Stimulated activated naive CD8-positive, alpha-beta T cell treated with anti-CD3 and anti-CD28 coated beads, Interleukin-15, amount 100 ng/mL, for 72 hours (primary cell): ENCODE data around the gene NAMPT.

Experiments
- ATAC-seq: fragments of 150-1000 bp; cut with Tn5 transposase; 2 replicates; pipeline ENCODE4 v1.10.0; 2021; ENCODE audit warnings: mild to moderate bottlenecking, moderate library complexity
- DNase-seq, 2 donors: peaks; one replicate each; pipeline ENCODE4 v3.0.0; 2021 to 2022
- H3K27ac Mint-ChIP-seq, 2 donors: one replicate each; pipeline ENCODE4 v1.8.0; 2022; ENCODE audit warnings: mild to moderate bottlenecking in 2 of 2, mixed read lengths in 2 of 2, moderate library complexity in 2 of 2
- H3K27me3 Mint-ChIP-seq: one replicate; pipeline ENCODE4 v1.8.0; 2022; ENCODE audit warnings: mixed read lengths
- H3K4me1 Mint-ChIP-seq: one replicate; pipeline ENCODE4 v1.8.0; 2022; ENCODE audit warnings: mild to moderate bottlenecking, mixed read lengths
- H3K4me3 Mint-ChIP-seq, 2 donors: one replicate each; pipeline ENCODE4 v1.8.0; 2022; ENCODE audit warnings: mild to moderate bottlenecking in 2 of 2, mixed read lengths in 2 of 2, moderate library complexity in 1 of 2
- H3K9me3 Mint-ChIP-seq, 2 donors: one replicate each; pipeline ENCODE4 v1.8.0; 2022; ENCODE audit warnings: mixed read lengths in 2 of 2

The NAMPT gene

DNA sequence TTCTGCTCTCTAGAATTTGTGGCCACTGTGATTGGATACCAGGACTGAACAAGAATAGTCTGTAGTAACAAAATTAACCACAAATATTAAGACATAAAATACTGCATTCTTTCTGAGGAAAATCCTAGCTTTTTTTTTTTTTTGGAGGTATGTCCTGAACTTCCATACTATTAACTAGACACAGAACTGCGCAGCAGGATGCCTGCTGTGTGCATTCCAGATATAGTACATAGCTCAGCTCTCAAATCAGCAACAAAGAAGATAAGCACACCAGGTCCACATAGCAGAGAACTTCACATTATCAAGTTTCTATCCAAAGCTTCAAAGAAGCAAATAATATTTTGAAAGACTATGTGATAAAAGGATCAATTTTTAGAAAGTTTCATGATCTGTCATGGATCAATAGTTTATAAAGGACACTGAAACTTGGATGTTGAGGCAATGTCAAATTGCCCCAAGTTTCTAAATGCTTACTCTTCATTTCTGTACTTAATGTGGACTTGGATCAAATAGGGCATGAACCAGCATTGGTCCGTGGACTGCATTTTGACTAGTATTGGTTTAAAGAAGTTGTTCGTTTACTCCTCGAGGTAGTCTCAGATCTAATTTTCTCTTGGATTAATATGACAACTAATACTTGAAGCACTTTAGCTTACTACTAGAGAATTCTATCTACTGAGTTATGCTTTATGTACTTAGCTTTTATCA, 15.4 kb downstream of the NAMPT start:
- ATAC-seq, result no peak
- DNase-seq, result no peak
- H3K27me3 Mint-ChIP-seq, result no peaks in the 10 kb centered on the region
- H3K4me3 Mint-ChIP-seq, result no peak overlapping the region
- peaks cover 27% of the 10 kb centered on the region for H3K4me1 Mint-ChIP-seq
- H3K27ac Mint-ChIP-seq, result no peak overlapping the region
- no peaks in the 10 kb centered on the region for H3K9me3 Mint-ChIP-seq

DNA sequence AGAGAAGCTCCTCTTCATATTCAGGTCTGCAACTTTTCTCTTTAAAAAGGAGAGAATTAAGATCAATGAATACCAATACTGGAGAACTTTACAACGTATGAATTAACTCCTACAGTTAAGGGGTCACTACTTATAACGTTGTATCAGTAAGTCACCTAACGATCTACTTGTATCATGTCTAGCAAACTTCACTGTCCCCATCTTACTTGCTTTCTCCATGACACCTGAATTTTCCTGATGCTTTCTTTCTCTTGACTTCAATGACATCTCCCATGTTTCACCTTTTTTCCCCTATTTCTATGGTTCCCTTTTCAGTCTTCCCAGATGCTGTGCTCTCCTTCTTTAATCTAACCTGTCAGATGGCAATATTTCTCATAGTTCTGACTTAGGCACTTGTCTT, 19.6 kb downstream of the NAMPT start:
- ATAC-seq (no peak), DNase-seq (no peak)
- Mint-ChIP-seq H3K27me3 (no peaks in the 10 kb centered on the region), H3K9me3 (no peaks in the 10 kb centered on the region), H3K4me1 (peaks cover 47% of the 10 kb centered on the region), H3K27ac (peak overlapping the region in 1 of 2 donors; percentile 5), H3K4me3 (no peak overlapping the region)

DNA sequence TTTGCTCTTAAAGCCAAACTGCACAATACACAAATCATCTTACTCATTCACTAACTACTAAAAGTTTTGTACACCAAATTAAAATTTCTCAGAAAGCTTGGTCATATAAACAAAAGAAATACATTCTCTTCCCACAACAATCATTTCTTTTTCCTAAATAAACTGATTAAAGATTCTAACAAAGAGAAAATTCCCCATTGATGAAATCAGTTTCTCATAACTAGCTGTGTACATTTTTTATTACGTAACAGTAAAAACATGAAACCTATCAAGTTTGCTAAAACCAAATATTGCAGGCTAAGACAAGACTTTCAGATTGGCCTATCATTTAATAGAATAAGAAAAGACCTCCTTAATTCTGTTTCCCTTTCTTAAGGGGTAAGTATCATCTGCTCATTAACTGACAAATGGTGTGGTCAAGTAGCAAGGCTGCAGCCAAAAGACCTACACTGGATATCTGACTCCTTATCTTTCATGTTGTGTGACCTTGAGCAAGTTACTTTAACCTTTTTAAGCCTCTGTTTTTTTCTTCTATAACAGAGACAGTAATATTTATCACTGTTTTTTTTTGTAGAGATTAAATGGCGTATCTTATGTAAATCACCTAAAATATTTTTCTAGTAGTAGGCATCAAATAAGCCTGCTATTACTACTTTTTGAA, 22.4 kb downstream of the NAMPT start:
- no peak overlapping the region for H3K4me3 Mint-ChIP-seq
- H3K9me3 Mint-ChIP-seq, result no peaks in the 10 kb centered on the region
- H3K4me1 Mint-ChIP-seq, result peaks cover 64% of the 10 kb centered on the region
- H3K27me3 Mint-ChIP-seq, result no peaks in the 10 kb centered on the region
- H3K27ac Mint-ChIP-seq, result peak overlapping the region in 1 of 2 donors; percentile 56
- no peak for ATAC-seq
- no peak for DNase-seq

DNA sequence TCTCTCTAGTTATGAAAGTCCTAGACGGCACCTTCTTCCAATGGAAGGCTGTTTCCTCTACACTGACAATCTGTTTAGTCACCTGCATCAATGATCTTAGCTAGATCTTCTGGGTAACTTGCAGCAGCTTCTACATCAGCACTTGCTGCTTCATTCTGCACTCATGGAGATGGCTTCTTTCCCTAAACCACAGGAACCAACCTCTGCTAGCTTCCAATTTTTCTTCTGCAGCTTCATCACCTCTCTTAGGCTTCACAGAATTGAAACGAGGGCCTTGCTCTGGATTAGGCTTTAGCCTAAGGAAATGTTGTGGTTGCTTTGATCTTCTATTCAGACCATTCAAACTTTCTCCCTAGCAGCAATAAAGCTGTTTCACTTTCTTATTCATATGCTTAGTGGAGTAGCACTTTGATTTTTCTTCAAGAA, 24.6 kb downstream of the NAMPT start:
- H3K4me3 Mint-ChIP-seq, result no peak overlapping the region
- H3K27me3 Mint-ChIP-seq, result no peaks in the 10 kb centered on the region
- H3K4me1 Mint-ChIP-seq, result peaks cover 63% of the 10 kb centered on the region
- ATAC-seq (peak; percentile 53), DNase-seq (no peak)
- peak overlapping the region in 1 of 2 donors; percentile 91 for H3K27ac Mint-ChIP-seq
- H3K9me3 Mint-ChIP-seq, result no peaks in the 10 kb centered on the region

DNA sequence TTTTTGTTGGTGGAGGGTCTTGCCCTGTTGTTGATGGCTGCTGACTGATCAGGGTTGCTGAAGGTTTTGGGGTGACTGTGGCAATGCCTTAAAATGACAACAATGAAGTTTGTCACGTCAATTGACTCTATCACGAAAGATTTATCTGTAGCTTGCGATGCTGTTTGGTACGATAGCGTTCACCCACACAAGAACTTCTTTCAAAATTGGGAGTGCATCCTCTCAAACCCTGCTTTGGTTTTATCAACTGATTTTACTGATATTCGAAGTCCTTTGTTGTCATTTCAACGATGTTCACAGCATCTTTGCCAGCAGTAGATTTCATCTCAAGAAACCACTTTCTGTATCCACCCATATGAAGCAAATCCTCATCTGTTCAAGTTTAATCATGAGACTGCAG, 26.0 kb downstream of the NAMPT start:
- no peak for ATAC-seq
- Mint-ChIP-seq H3K9me3 (peaks cover 0 to 5% of the 10 kb centered on the region in 2 donors), H3K4me3 (no peak overlapping the region), H3K27ac (peak overlapping the region; percentile 26 to 27), H3K4me1 (peaks cover 67% of the 10 kb centered on the region), H3K27me3 (no peaks in the 10 kb centered on the region)
- DNase-seq, result no peak

DNA sequence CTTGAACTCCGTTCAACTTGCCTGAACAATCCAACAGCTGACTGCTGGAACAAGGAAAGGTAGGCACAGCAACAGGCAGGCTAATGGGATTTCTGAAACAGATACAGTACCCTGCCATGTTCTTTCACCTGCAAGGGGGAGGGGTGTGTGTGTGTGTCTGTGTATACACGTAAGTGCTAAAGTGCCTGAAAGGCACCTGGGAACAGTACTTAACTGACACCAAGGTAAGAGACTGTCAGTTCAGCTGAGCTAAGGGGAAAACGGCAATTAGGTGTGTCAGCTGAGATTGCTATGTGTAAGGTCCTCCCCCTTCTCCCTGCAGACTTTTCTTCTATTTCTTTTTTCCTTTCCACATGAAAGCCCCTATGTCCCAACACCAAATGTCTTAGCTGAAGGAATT, 27.0 kb downstream of the NAMPT start:
- ATAC-seq (peak; percentile 31), DNase-seq (no peak)
- Mint-ChIP-seq H3K27me3 (no peaks in the 10 kb centered on the region), H3K27ac (no peak overlapping the region), H3K4me3 (no peak overlapping the region), H3K9me3 (peaks cover 0 to 5% of the 10 kb centered on the region in 2 donors), H3K4me1 (peaks cover 57% of the 10 kb centered on the region)

DNA sequence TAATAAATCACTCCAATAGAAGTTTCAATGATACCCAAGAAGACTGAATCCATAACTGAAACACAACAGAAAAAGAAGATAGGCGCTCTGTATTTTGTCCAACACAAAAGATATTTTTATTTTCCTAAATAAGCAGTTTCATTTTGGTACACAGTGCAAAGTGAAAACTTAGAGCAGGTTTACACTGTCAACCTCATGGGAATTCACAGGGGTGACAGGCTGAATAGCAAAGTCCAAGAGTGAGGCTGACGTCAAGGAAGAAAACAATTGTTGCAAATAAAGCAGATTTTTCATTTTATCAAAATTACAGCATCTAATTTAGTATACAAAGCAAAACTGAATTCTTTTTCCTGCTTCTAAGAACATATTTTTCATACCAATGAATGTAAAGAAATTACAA, 28.6 kb downstream of the NAMPT start:
- H3K27ac Mint-ChIP-seq, result peak overlapping the region in 1 of 2 donors; percentile 27
- H3K27me3 Mint-ChIP-seq, result no peaks in the 10 kb centered on the region
- no peak for ATAC-seq
- H3K4me3 Mint-ChIP-seq, result peak overlapping the region in 1 of 2 donors; percentile 47
- no peak for DNase-seq
- peaks cover 43% of the 10 kb centered on the region for H3K4me1 Mint-ChIP-seq
- H3K9me3 Mint-ChIP-seq, result peaks cover 0 to 5% of the 10 kb centered on the region in 2 donors

DNA sequence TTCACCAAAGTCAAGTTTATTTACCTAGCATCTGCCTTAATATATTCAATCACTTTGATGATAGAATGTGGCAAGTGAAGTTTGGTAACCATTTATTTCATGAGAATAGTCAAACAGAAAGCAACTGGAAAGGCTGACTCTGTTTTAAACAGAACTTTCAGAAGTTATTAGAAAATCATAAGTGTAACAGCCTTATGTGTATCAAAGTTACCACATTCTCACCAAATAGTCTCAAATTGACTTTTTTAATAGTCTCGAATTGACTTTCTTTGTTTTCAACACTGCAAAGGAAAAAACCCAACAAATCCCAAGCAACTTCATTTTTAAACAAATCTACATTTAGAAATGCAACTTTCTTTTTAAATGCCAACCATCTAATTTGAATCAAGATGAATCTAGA, 29.5 kb downstream of the NAMPT start:
- peak overlapping the region in 1 of 2 donors; percentile 47 for H3K4me3 Mint-ChIP-seq
- H3K27me3 Mint-ChIP-seq, result no peaks in the 10 kb centered on the region
- no peak overlapping the region for H3K27ac Mint-ChIP-seq
- peaks cover 34% of the 10 kb centered on the region for H3K4me1 Mint-ChIP-seq
- ATAC-seq (peak; percentile 71), DNase-seq (no peak)
- peaks cover 0 to 5% of the 10 kb centered on the region in 2 donors for H3K9me3 Mint-ChIP-seq

DNA sequence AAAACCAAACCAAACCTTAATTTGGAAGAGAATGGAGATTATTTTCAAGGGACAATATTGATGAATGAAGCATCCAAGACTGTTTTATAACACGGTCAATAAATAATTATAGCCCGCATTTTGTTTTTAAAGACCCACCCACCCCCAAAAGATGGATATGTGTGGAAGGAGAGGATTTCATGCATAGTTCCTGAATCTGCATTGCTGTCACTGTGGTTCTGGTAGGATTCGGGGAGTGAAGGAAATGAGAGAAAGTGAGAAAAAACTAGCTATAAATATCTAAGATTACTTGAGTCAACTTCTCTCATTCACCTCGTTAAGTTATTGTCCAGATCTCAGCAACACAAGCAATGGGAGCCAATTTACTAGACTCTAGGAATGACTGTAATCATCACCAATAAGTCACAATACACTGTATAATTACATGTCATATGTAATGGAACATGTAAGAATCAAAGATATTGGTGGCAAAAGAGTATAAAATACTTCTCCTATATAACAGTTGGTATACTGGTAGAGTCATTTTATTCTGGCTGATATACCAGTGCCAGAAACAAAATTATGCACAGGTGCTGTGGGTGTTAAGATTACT, 30.2 kb downstream of the NAMPT start:
- H3K9me3 Mint-ChIP-seq, result peaks cover 0 to 5% of the 10 kb centered on the region in 2 donors

DNA sequence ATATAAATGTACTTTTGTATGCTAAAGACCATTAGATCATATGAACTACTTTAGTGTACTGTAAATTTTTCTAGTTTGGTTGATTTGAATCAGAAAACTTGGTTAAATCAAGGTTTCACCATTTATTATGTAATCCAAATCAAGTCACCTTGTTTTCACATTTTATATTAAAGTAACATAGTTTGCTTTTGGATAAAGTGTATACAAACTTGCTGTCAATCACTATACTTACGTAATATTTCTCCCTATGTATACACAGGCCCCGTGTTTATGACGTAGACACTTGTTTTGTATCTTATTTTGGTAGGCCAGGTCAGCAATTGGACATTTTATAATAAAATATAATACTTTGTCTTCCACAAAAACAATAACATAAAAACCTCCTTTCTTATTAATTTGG, 32.2 kb downstream of the NAMPT start:
- peaks cover 17% of the 10 kb centered on the region for H3K4me1 Mint-ChIP-seq
- H3K9me3 Mint-ChIP-seq, result peaks cover 7 to 16% of the 10 kb centered on the region in 2 donors
- no peak overlapping the region for H3K27ac Mint-ChIP-seq
- H3K27me3 Mint-ChIP-seq, result no peaks in the 10 kb centered on the region
- DNase-seq, result no peak
- ATAC-seq, result no peak
- H3K4me3 Mint-ChIP-seq, result no peak overlapping the region

More for the DNA sequence above, 30.2 kb downstream of the NAMPT start:
- no peak for DNase-seq
- Mint-ChIP-seq H3K27ac (peak overlapping the region in 1 of 2 donors; percentile 59), H3K4me1 (peaks cover 28% of the 10 kb centered on the region), H3K4me3 (no peak overlapping the region), H3K27me3 (no peaks in the 10 kb centered on the region)
- peak; percentile 52 for ATAC-seq

DNA sequence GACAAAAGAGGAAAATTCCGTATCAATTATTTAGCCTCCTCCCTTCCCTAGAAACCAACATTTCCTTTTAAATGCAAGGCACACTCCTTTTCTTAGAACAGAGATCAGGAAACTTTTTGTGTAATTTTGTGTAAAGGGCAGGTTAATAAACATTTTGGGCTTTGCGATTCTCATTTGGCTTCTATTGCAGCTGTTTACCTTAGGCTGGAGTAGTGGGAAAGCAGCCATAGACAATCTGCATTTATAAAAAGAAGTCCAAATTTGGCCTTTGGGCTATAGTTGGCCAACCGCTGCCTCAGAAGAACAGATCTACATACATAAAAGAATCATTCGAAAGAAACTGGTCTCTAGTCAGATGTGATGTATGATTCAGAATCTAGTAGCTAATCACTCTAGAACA, 35.3 kb downstream of the NAMPT start:
- Mint-ChIP-seq H3K27ac (peak overlapping the region in 1 of 2 donors; percentile 26), H3K4me1 (peaks cover 6% of the 10 kb centered on the region), H3K9me3 (peaks cover 16 to 23% of the 10 kb centered on the region in 2 donors), H3K27me3 (no peaks in the 10 kb centered on the region), H3K4me3 (no peak overlapping the region)
- no peak for ATAC-seq
- no peak for DNase-seq

DNA sequence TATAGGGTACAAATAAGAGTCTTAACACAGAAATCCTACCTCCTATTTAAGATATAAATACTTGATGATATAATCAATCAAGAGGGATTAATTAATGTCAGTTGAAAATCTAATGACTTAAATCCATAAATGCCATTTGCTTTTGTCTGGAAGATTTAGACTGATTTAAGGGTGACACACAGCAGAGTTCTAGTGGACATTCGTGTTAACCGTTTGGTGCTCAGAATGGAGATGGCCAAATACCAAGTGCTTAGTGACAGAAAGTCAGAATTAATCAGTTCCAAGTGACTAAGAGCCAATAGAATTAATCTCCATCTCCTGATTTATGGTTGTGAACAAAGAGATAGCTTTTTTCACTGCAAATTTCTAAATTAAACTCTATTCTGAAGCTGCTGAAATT, 36.2 kb downstream of the NAMPT start:
- no peak overlapping the region for H3K4me3 Mint-ChIP-seq
- H3K4me1 Mint-ChIP-seq, result no peaks in the 10 kb centered on the region
- H3K27me3 Mint-ChIP-seq, result no peaks in the 10 kb centered on the region
- no peak overlapping the region for H3K27ac Mint-ChIP-seq
- DNase-seq (no peak), ATAC-seq (no peak)
- peaks cover 23 to 25% of the 10 kb centered on the region in 2 donors for H3K9me3 Mint-ChIP-seq

DNA sequence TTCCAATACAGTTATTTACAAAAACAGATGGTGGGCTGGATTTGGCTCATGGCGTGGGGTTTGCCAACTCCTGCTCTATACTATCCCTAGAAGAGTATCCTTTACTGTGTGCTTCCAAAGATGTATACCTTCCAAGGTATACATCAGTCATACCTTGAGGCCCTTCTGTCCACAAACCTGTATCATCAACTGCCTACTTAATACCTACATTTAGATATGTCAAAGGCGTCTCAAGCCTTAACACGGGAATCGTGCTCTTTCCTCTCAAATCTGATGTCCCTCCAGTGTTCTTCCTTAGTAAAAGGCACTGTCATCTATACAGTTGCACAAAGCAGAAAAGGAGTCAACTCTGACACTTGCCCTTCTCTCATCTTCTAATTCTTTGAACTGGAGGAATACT, 36.9 kb downstream of the NAMPT start:
- Mint-ChIP-seq H3K27me3 (peaks cover 4% of the 10 kb centered on the region), H3K27ac (no peak overlapping the region), H3K4me1 (no peaks in the 10 kb centered on the region), H3K4me3 (no peak overlapping the region), H3K9me3 (peaks cover 23 to 25% of the 10 kb centered on the region in 2 donors)
- ATAC-seq, result peak; percentile 49
- DNase-seq, result no peak

DNA sequence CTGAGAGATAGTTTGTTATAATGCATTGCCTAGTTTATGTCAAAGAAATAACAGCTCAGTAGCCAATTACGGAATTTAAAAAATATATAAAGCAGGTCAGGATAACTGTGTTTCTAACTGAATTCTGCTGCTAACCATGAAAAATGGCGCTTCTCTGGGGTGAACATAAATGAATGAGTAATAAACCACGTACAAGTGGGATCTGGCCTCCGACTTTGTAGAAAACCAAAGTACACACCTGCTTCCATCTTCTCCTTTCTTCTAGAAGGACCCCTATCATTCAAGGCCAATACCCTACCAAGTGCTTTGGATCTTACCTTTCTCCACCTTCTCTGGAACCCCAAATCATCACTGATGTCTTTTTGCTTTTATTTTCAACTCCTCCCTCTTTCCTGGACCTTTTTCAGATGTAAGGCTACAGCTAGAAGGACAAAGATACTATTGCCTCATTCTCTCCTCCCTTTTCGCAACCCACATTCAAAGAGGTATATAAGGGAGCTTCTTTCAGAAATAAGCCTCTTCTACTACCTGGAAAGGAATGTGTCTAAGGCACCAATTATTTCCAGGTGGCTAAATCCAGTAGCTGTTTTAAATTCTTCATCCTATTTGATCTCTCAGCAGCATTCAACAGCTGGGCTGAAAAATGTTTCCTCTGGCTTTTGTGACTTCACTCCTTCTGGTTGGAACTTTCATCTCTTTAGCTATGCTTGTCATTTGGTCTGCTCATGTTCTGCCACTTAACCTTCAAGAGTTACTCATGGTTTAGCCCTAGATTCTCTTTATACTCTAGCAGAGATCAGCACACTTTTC, 37.7 kb downstream of the NAMPT start:
- H3K9me3 Mint-ChIP-seq, result peaks cover 23 to 25% of the 10 kb centered on the region in 2 donors
- no peaks in the 10 kb centered on the region for H3K4me1 Mint-ChIP-seq
- no peak overlapping the region for H3K4me3 Mint-ChIP-seq
- H3K27me3 Mint-ChIP-seq, result peaks cover 6% of the 10 kb centered on the region
- DNase-seq (no peak), ATAC-seq (peak; percentile 63)
- H3K27ac Mint-ChIP-seq, result peak overlapping the region in 1 of 2 donors; percentile 40

DNA sequence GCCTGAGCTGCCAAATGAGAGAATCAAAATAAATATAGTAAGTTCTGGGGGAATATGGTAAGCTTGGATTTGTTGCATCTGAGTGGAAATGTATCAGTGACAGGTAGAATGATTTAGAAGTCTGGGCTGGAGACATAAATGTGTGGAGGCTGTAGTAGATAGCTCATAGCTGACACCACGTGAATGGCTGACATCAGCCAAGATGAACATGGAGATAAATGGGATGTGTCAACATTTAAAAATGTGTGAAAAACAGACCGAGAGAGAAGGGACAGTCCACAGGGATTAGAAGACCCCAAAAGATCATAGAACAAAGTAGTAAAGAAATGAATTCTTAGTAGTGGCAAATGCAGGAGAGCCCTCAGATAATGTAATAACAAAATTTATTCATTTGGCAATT, 40.9 kb downstream of the NAMPT start:
- H3K4me1 Mint-ChIP-seq, result no peaks in the 10 kb centered on the region
- no peak overlapping the region for H3K4me3 Mint-ChIP-seq
- H3K27ac Mint-ChIP-seq, result no peak overlapping the region
- DNase-seq (no peak), ATAC-seq (peak; percentile 29)
- peaks cover 6% of the 10 kb centered on the region for H3K27me3 Mint-ChIP-seq
- peaks cover 21 to 23% of the 10 kb centered on the region in 2 donors for H3K9me3 Mint-ChIP-seq
